ENCODE results near the gene HIP1. TPM values are rescaled to one million over a fixed set of nuclear protein-coding genes. Genes with fewer than 3 reads are reported as not detected.

The HIP1 gene
- polyA plus RNA-seq, 3 donors = 4.3 to 14.8 (median 5.3) TPM

- Histone ChIP-seq H3K9me3 (replicated peaks in 1 of 2; ENCODE audit: control insufficient read depth in 1 of 2, insufficient read depth in 1 of 2, low read length in 2 of 2) (peaks cover 0 to 2% of the 10 kb centered on the region in 2 donors), H3K4me1 (ENCODE audit: control insufficient read depth in 1 of 2, insufficient read depth in 2 of 2, low read length in 2 of 2) (peaks cover 92 to 98% of the 10 kb centered on the region in 2 donors), H4K20me1 (ENCODE audit: insufficient read depth, low read length) (no peaks in the 10 kb centered on the region), H3K9ac (ENCODE audit: insufficient read depth, low read length, poor library complexity, severe bottlenecking) (no peak overlapping the region), H3K36me3 (replicated peaks in 1 of 2; ENCODE audit: control insufficient read depth in 1 of 2, insufficient read depth in 2 of 2, low read length in 2 of 2) (no peaks in the 10 kb centered on the region), H3K4me2 (replicated peaks; ENCODE audit: extremely low read depth, low read length, poor library complexity, severe bottlenecking) (peak overlapping the region; percentile 21), H3K27ac (ENCODE audit: low read depth in 1 of 2, low read length in 2 of 2) (peak overlapping the region in 1 of 2 donors; percentile 56), H3K79me2 (ENCODE audit: insufficient read depth, low read length) (peaks cover 12% of the 10 kb centered on the region), H3K4me3 (replicated peaks in 1 of 3; ENCODE audit: low read depth in 2 of 3, low read length in 3 of 3) (peak overlapping the region in 1 of 3 experiments; percentile 31), H2AFZ (ENCODE audit: insufficient read depth, low read depth, low read length, poor library complexity, severe bottlenecking) (no peak overlapping the region), H3K27me3 (ENCODE audit: control insufficient read depth in 2 of 2, insufficient read depth in 2 of 2, low read length in 2 of 2) (no peaks in the 10 kb centered on the region)
- TF ChIP-seq CTCF (IDR thresholded peaks at IDR 0.05) = no peak
- peak overlapping the region; percentile 20 to 26 for H3K4me3 Mint-ChIP-seq
- peaks cover 93% of the 10 kb centered on the region for H3K4me1 Mint-ChIP-seq
- H3K27me3 Mint-ChIP-seq (ENCODE audit: low read depth in 3 of 3) = peaks cover 0 to 3% (median 0%) of the 10 kb centered on the region in 3 donors
- H3K36me3 Mint-ChIP-seq = peaks cover 14 to 26% of the 10 kb centered on the region in 2 donors
- intact Hi-C loops (cut with micrococcal nuclease) = loop anchor here in 1 of 2 donors (5.0 kb wide), 1 partner anchor 89 kb away; no protein-coding TSS in a partner anchor
- peaks cover 0 to 6% (median 0%) of the 10 kb centered on the region in 7 donors for H3K9me3 Mint-ChIP-seq
- WGBS (ENCODE audit: insufficient coverage) = 22% methylated on average over 8 of the region's 9 CpGs
- H3K27ac Mint-ChIP-seq = peak overlapping the region; percentile 3 to 92 (median 90)
- DNase-seq = peak in 2 of 3 donors; percentile 57 to 61
These were observed 117.6 kb downstream of the HIP1 start for GRCh38 chr7:75621124-75621523.

GRCh38 chr7:75619636-75620035 is 119.1 kb downstream of the HIP1 start:
- peaks cover 98 to 99% of the 10 kb centered on the region in 2 donors for H3K4me1 ChIP-seq (ENCODE audit: control insufficient read depth in 1 of 2, insufficient read depth in 2 of 2, low read length in 2 of 2)
- peak overlapping the region in 1 of 2 donors; percentile 38 for H3K27ac ChIP-seq (ENCODE audit: low read depth in 1 of 2, low read length in 2 of 2)
- Mint-ChIP-seq H3K4me1 (peaks cover 98% of the 10 kb centered on the region), H3K9me3 (peaks cover 0 to 2% (median 0%) of the 10 kb centered on the region in 7 donors), H3K27me3 (ENCODE audit: low read depth in 3 of 3) (peaks cover 0 to 3% (median 0%) of the 10 kb centered on the region in 3 donors), H3K36me3 (peaks cover 10 to 26% of the 10 kb centered on the region in 2 donors), H3K4me3 (peak overlapping the region in 1 of 2 donors; percentile 26), H3K27ac (peak overlapping the region; percentile 65 to 98 (median 91))
- intact Hi-C loops (cut with micrococcal nuclease) = loop anchor here in 1 of 2 donors (5.0 kb wide), 1 partner anchor 87 kb away; no protein-coding TSS in a partner anchor
- no peaks in the 10 kb centered on the region for H4K20me1 ChIP-seq (ENCODE audit: insufficient read depth, low read length)
- 7% methylated on average over 2 of the region's 4 CpGs for WGBS (ENCODE audit: insufficient coverage)
- no peaks in the 10 kb centered on the region for H3K27me3 ChIP-seq (ENCODE audit: control insufficient read depth in 2 of 2, insufficient read depth in 2 of 2, low read length in 2 of 2)
- H3K4me3 ChIP-seq (replicated peaks in 1 of 3; ENCODE audit: low read depth in 2 of 3, low read length in 3 of 3) = peak overlapping the region in 1 of 3 experiments; percentile 5
- no peak for TF ChIP-seq CTCF (IDR thresholded peaks at IDR 0.05)
- H3K4me2 ChIP-seq (replicated peaks; ENCODE audit: extremely low read depth, low read length, poor library complexity, severe bottlenecking) = no peak overlapping the region
- H3K36me3 ChIP-seq (replicated peaks in 1 of 2; ENCODE audit: control insufficient read depth in 1 of 2, insufficient read depth in 2 of 2, low read length in 2 of 2) = no peaks in the 10 kb centered on the region
- H3K9me3 ChIP-seq (replicated peaks in 1 of 2; ENCODE audit: control insufficient read depth in 1 of 2, insufficient read depth in 1 of 2, low read length in 2 of 2) = no peaks in the 10 kb centered on the region
- no peak for DNase-seq
- H2AFZ ChIP-seq (ENCODE audit: insufficient read depth, low read depth, low read length, poor library complexity, severe bottlenecking) = no peak overlapping the region
- no peak overlapping the region for H3K9ac ChIP-seq (ENCODE audit: insufficient read depth, low read length, poor library complexity, severe bottlenecking)
- peaks cover 7% of the 10 kb centered on the region for H3K79me2 ChIP-seq (ENCODE audit: insufficient read depth, low read length)
